ENCODE measurements around the gene FCMR. TPM values are rescaled to one million over a fixed set of nuclear protein-coding genes. Genes with fewer than 3 reads are reported as not detected.

FCMR gene
- total and polyA plus RNA-seq, 9 of the 15 experiments (the other 6 are each of a cell fraction or from before 2014, with no cell fraction given), result 0.11 to 0.82 (median 0.20) TPM; not detected in 5

GRCh38 chr1:206929524-206929923 lies 7.8 kb upstream of the FCMR start (continued):
- TF ChIP-seq JUN (IDR thresholded peaks at IDR 0.05; ENCODE audit: borderline replicate concordance, low read depth, low read length), result no peak
- TF ChIP-seq JUN (CRISPR knock-in tag; IDR thresholded peaks at IDR 0.05; ENCODE audit: borderline replicate concordance), result no peak
- no peak for TF ChIP-seq CREB5 (CRISPR knock-in tag; IDR thresholded peaks at IDR 0.05)
- TF ChIP-seq REST (IDR thresholded peaks at IDR 0.05; ENCODE audit: borderline replicate concordance), result no peak
- no peak for TF ChIP-seq REST (CRISPR knock-in tag; IDR thresholded peaks at IDR 0.05; ENCODE audit: low read depth)
- TF ChIP-seq NONO (IDR thresholded peaks at IDR 0.05; ENCODE audit: low read depth in 2 of 2, low read length in 1 of 2), result no peak
- no peak for TF ChIP-seq LCOR (CRISPR knock-in tag; IDR thresholded peaks at IDR 0.05)
- TF ChIP-seq ZNF347 (CRISPR knock-in tag; IDR thresholded peaks at IDR 0.05; ENCODE audit: low read depth), result no peak
- TF ChIP-seq TOE1 (IDR thresholded peaks at IDR 0.05; ENCODE audit: borderline replicate concordance), result no peak
- TF ChIP-seq TOE1 (CRISPR knock-in tag; IDR thresholded peaks at IDR 0.05; ENCODE audit: borderline replicate concordance, low read depth), result no peak
- no peak for TF ChIP-seq CBX5 (IDR thresholded peaks at IDR 0.05; ENCODE audit: borderline replicate concordance, low read depth)
- no peak for TF ChIP-seq HDAC2 (IDR thresholded peaks at IDR 0.05)
- TF ChIP-seq HMG20B (CRISPR knock-in tag; IDR thresholded peaks at IDR 0.05), result no peak
- TF ChIP-seq HNRNPL (IDR thresholded peaks at IDR 0.05; ENCODE audit: low read depth, low read length), result no peak
- no peak for TF ChIP-seq TAF15 (IDR thresholded peaks at IDR 0.05; ENCODE audit: low read depth, low read length)
- no peak for TF ChIP-seq FOXP4 (CRISPR knock-in tag; IDR thresholded peaks at IDR 0.05; ENCODE audit: borderline replicate concordance)

All from K562 (cell line).